GM23338 (cell line): ENCODE data around the gene TMEM179. TPM values are rescaled to one million over a fixed set of nuclear protein-coding genes. Genes with fewer than 3 reads are reported as not detected.

Experiments
- ATAC-seq: fragments of 200-7000 bp; cut with Tn5 transposase; 3 replicates; pipeline ENCODE4 v1.9.1; 2020
- DNase-seq: peaks from one replicate; pipeline ENCODE4 v3.0.0-alpha.2; 2015; ENCODE audit warnings: low spot score
- H2AFZ ChIP-seq: fragments of 200-600 bp; sonication (generic); 2 replicates; pipeline ENCODE4 v1.8.0; 2016; ENCODE audit warnings: antibody characterized with exemption, mild to moderate bottlenecking, moderate library complexity
- H3F3A ChIP-seq: fragments of 200-600 bp; sonication (generic); replicated peaks from 2 replicates; pipeline ENCODE4 v1.8.0; 2017; ENCODE audit warnings: antibody characterized with exemption, mixed run types, low read depth
- H3K27ac ChIP-seq: fragments of 200-600 bp; sonication (generic); 2 replicates; pipeline ENCODE4 v1.6.1; 2016; ENCODE audit warnings: low read depth
- H3K27me3 ChIP-seq: fragments of 200-600 bp; sonication (generic); 2 replicates; pipeline ENCODE4 v1.8.0; 2016; ENCODE audit warnings: mild to moderate bottlenecking, mixed run types, moderate library complexity; ENCODE audit not compliant: insufficient read depth
- H3K36me3 ChIP-seq: fragments of 200-600 bp; sonication (generic); 2 replicates; pipeline ENCODE4 v1.8.0; 2016; ENCODE audit warnings: mild to moderate bottlenecking; ENCODE audit not compliant: insufficient read depth
- H3K4me1 ChIP-seq: fragments of 200-600 bp; sonication (generic); 2 replicates; pipeline ENCODE4 v1.8.0; 2016; ENCODE audit warnings: mild to moderate bottlenecking, moderate library complexity; ENCODE audit not compliant: insufficient read depth
- H3K4me2 ChIP-seq: fragments of 200-600 bp; sonication (generic); 2 replicates; pipeline ENCODE4 v1.7.1; 2017; ENCODE audit warnings: mixed run types
- H3K4me3 ChIP-seq: fragments of 200-600 bp; sonication (generic); 2 replicates; pipeline ENCODE4 v1.6.1; 2016; ENCODE audit warnings: mixed run types
- H3K79me2 ChIP-seq: fragments of 200-600 bp; sonication (generic); replicated peaks from 2 replicates; pipeline ENCODE4 v1.8.0; 2017; ENCODE audit warnings: mild to moderate bottlenecking; ENCODE audit not compliant: insufficient read depth
- H3K9me2 ChIP-seq: fragments of 200-600 bp; sonication (generic); 2 replicates; pipeline ENCODE4 v1.8.0; 2017; ENCODE audit not compliant: insufficient read depth
- H4K20me1 ChIP-seq: fragments of 200-600 bp; sonication (generic); replicated peaks from 2 replicates; pipeline ENCODE4 v1.8.0; 2017; ENCODE audit warnings: mild to moderate bottlenecking; ENCODE audit not compliant: insufficient read depth
- H3K27ac Mint-ChIP-seq: 2 replicates; pipeline ENCODE4 v1.8.0; 2020; ENCODE audit warnings: inconsistent platforms, mild to moderate bottlenecking, moderate library complexity, mixed read lengths
- H3K27me3 Mint-ChIP-seq: 3 replicates; pipeline ENCODE4 v1.8.0; 2022; ENCODE audit warnings: low read depth, mild to moderate bottlenecking, moderate library complexity, mixed read lengths, inconsistent platforms; ENCODE audit not compliant: insufficient read depth, poor library complexity
- H3K36me3 Mint-ChIP-seq: 3 replicates; pipeline ENCODE4 v1.8.0; 2021; ENCODE audit warnings: low read depth, mild to moderate bottlenecking, inconsistent platforms, moderate library complexity, mixed read lengths
- H3K4me1 Mint-ChIP-seq: 3 replicates; pipeline ENCODE4 v1.8.0; 2020; ENCODE audit warnings: mild to moderate bottlenecking, inconsistent platforms, mixed read lengths
- H3K4me3 Mint-ChIP-seq: 3 replicates; pipeline ENCODE4 v1.8.0; 2021; ENCODE audit warnings: moderate library complexity, mild to moderate bottlenecking, inconsistent platforms, mixed read lengths
- H3K9me3 Mint-ChIP-seq: 3 replicates; pipeline ENCODE4 v1.8.0; 2020; ENCODE audit warnings: moderate library complexity, mild to moderate bottlenecking, inconsistent platforms, mixed read lengths
- CREB1 ChIP-seq: fragments of 250-450 bp; sonication (Bioruptor Pico); IDR thresholded peaks from 2 replicates; pipeline ENCODE4 v1.5.0; 2020; ENCODE audit warnings: low read depth, mild to moderate bottlenecking, moderate library complexity
- EZH2 ChIP-seq: fragments of 200-600 bp; sonication (generic); IDR thresholded peaks from one replicate; pipeline ENCODE4 v1.8.0; 2017; ENCODE audit warnings: antibody characterized with exemption, mild to moderate bottlenecking, low read depth; ENCODE audit not compliant: unreplicated experiment
- EZH2phosphoT487 ChIP-seq: fragments of 200-600 bp; sonication (generic); IDR thresholded peaks from one replicate; pipeline ENCODE4 v1.8.1; 2018; ENCODE audit warnings: antibody characterized with exemption; ENCODE audit not compliant: unreplicated experiment
- JUNB ChIP-seq: IDR thresholded peaks from one replicate; pipeline ENCODE4 v1.6.1; 2016; ENCODE audit warnings: antibody characterized with exemption; ENCODE audit not compliant: unreplicated experiment
- NANOG ChIP-seq: IDR thresholded peaks from 2 replicates; pipeline ENCODE4 v1.6.1; 2016; ENCODE audit warnings: antibody characterized with exemption, borderline replicate concordance
- POLR2AphosphoS5 ChIP-seq: IDR thresholded peaks from 2 replicates; pipeline ENCODE4 v1.6.1; 2016; ENCODE audit warnings: antibody characterized with exemption, low read depth
- STAT1 ChIP-seq: IDR thresholded peaks from one replicate; pipeline ENCODE4 v1.6.1; 2016; ENCODE audit warnings: antibody characterized with exemption; ENCODE audit not compliant: unreplicated experiment
- ZNF114 ChIP-seq: fragments of 250-450 bp; sonication (Bioruptor Pico); IDR thresholded peaks from 2 replicates; pipeline ENCODE4 v1.5.0; 2020; ENCODE audit warnings: mild to moderate bottlenecking, moderate library complexity
- ZNF331 ChIP-seq: fragments of 250-450 bp; sonication (Bioruptor Pico); IDR thresholded peaks from 2 replicates; pipeline ENCODE4 v1.5.0; 2020; ENCODE audit warnings: low read depth, mild to moderate bottlenecking, moderate library complexity
- polyA plus RNA-seq: library from polyadenylated mRNA; unstranded; fragments of >200 nt; fragmentation: Nextera tagmentation; extraction: Ambion mirVana; gene quantifications from 2 replicates; pipeline ENCODE4 v1.2.1, GENCODE V29; 2016
- total RNA-seq: library from RNA; depleted of rRNA; stranded (reverse); fragments of >200 nt; shearing (Covaris generic); gene quantifications from 2 replicates; pipeline ENCODE4 v1.2.3, GENCODE V29; 2014
- TF ChIP-seq, protein P1 (sequence below): fragments of 250-450 bp; sonication (Bioruptor Pico); IDR thresholded peaks from 2 replicates; pipeline ENCODE4 v1.5.0; 2020; ENCODE audit warnings: mild to moderate bottlenecking, moderate library complexity
- TF ChIP-seq, protein P2 (sequence below), 2 experiments: fragments of 200-600 bp in 1 of 2; sonication (generic) in 1 of 2; conservative IDR thresholded peaks; 2 replicates each; pipeline versions ENCODE4 v1.5.1 to v1.6.1; 2016 to 2017; ENCODE audit warnings: antibody characterized with exemption in 2 of 2, low read depth in 2 of 2, mild to moderate bottlenecking in 2 of 2, moderate library complexity in 1 of 2
- TF ChIP-seq, protein P3 (sequence below): IDR thresholded peaks from one replicate; pipeline ENCODE4 v1.6.1; 2018; ENCODE audit warnings: antibody characterized with exemption; ENCODE audit not compliant: unreplicated experiment
- TF ChIP-seq, protein P4 (sequence below): IDR thresholded peaks from 2 replicates; pipeline ENCODE4 v1.6.1; 2016; ENCODE audit warnings: antibody characterized with exemption

Gene TMEM179
- total and polyA plus RNA-seq, 2 experiments from 2014 or later = 1.0 to 4.8 TPM

DNA sequence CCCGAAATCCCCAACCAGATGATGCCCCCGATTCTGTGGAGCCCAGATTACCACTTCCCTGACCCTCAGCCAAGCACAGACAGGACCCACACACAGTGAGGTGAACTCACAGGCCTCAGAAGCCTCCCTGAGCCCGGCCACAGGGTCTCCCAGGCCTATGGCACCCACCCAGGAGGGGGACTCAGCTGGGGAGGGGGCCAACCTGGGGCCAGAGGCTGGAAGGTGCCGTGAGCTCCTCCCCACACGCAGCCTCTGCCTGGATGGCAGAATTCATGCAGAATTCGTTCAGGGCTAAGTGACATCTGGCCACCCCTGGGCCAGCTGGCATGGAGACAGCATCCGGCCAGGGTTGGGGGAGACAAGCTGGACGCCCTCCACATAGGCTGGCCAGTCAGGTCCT is 11.8 kb downstream of the TMEM179 start:
- Mint-ChIP-seq H3K4me1 (no peaks in the 10 kb centered on the region; the same call in 2 of the 3 replicates), H3K27ac (no peak overlapping the region), H3K4me3 (no peak overlapping the region), H3K36me3 (no peaks in the 10 kb centered on the region; the same call in 2 of the 3 replicates), H3K27me3 (peaks cover 9% of the 10 kb centered on the region), H3K9me3 (no peaks in the 10 kb centered on the region; the same call in 2 of the 3 replicates)
- no peaks in the 10 kb centered on the region for H3K79me2 ChIP-seq
- H3K4me1 ChIP-seq = no peaks in the 10 kb centered on the region
- H3K27me3 ChIP-seq = no peaks in the 10 kb centered on the region
- no peaks in the 10 kb centered on the region for H3K36me3 ChIP-seq
- no peak overlapping the region for H3K4me2 ChIP-seq
- H3K27ac ChIP-seq = no peak overlapping the region
- DNase-seq = no peak
- no peak overlapping the region for H3K4me3 ChIP-seq
- TF ChIP-seq EZH2 (no peak), NANOG (no peak), JUNB (no peak), ZNF331 (CRISPR knock-in tag) (no peak), CREB1 (no peak), STAT1 (no peak), EZH2phosphoT487 (no peak), ZNF114 (no peak), POLR2AphosphoS5 (no peak)
- TF ChIP-seq, protein P1, sequence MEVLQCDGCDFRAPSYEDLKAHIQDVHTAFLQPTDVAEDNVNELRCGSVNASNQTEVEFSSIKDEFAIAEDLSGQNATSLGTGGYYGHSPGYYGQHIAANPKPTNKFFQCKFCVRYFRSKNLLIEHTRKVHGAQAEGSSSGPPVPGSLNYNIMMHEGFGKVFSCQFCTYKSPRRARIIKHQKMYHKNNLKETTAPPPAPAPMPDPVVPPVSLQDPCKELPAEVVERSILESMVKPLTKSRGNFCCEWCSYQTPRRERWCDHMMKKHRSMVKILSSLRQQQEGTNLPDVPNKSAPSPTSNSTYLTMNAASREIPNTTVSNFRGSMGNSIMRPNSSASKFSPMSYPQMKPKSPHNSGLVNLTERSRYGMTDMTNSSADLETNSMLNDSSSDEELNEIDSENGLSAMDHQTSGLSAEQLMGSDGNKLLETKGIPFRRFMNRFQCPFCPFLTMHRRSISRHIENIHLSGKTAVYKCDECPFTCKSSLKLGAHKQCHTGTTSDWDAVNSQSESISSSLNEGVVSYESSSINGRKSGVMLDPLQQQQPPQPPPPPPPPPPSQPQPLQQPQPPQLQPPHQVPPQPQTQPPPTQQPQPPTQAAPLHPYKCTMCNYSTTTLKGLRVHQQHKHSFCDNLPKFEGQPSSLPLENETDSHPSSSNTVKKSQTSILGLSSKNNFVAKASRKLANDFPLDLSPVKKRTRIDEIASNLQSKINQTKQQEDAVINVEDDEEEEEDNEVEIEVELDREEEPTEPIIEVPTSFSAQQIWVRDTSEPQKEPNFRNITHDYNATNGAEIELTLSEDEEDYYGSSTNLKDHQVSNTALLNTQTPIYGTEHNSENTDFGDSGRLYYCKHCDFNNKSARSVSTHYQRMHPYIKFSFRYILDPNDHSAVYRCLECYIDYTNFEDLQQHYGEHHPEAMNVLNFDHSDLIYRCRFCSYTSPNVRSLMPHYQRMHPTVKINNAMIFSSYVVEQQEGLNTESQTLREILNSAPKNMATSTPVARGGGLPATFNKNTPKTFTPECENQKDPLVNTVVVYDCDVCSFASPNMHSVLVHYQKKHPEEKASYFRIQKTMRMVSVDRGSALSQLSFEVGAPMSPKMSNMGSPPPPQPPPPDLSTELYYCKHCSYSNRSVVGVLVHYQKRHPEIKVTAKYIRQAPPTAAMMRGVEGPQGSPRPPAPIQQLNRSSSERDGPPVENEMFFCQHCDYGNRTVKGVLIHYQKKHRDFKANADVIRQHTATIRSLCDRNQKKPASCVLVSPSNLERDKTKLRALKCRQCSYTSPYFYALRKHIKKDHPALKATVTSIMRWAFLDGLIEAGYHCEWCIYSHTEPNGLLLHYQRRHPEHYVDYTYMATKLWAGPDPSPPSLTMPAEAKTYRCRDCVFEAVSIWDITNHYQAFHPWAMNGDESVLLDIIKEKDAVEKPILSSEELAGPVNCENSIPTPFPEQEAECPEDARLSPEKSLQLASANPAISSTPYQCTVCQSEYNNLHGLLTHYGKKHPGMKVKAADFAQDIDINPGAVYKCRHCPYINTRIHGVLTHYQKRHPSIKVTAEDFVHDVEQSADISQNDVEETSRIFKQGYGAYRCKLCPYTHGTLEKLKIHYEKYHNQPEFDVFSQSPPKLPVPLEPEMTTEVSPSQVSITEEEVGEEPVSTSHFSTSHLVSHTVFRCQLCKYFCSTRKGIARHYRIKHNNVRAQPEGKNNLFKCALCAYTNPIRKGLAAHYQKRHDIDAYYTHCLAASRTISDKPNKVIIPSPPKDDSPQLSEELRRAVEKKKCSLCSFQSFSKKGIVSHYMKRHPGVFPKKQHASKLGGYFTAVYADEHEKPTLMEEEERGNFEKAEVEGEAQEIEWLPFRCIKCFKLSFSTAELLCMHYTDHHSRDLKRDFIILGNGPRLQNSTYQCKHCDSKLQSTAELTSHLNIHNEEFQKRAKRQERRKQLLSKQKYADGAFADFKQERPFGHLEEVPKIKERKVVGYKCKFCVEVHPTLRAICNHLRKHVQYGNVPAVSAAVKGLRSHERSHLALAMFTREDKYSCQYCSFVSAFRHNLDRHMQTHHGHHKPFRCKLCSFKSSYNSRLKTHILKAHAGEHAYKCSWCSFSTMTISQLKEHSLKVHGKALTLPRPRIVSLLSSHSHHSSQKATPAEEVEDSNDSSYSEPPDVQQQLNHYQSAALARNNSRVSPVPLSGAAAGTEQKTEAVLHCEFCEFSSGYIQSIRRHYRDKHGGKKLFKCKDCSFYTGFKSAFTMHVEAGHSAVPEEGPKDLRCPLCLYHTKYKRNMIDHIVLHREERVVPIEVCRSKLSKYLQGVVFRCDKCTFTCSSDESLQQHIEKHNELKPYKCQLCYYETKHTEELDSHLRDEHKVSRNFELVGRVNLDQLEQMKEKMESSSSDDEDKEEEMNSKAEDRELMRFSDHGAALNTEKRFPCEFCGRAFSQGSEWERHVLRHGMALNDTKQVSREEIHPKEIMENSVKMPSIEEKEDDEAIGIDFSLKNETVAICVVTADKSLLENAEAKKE (CRISPR knock-in tag) = no peak
- TF ChIP-seq, protein P2, sequence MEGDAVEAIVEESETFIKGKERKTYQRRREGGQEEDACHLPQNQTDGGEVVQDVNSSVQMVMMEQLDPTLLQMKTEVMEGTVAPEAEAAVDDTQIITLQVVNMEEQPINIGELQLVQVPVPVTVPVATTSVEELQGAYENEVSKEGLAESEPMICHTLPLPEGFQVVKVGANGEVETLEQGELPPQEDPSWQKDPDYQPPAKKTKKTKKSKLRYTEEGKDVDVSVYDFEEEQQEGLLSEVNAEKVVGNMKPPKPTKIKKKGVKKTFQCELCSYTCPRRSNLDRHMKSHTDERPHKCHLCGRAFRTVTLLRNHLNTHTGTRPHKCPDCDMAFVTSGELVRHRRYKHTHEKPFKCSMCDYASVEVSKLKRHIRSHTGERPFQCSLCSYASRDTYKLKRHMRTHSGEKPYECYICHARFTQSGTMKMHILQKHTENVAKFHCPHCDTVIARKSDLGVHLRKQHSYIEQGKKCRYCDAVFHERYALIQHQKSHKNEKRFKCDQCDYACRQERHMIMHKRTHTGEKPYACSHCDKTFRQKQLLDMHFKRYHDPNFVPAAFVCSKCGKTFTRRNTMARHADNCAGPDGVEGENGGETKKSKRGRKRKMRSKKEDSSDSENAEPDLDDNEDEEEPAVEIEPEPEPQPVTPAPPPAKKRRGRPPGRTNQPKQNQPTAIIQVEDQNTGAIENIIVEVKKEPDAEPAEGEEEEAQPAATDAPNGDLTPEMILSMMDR (conservative IDR thresholded peaks at IDR 0.05; ENCODE audit: low read depth in 2 of 2) = no peak
- TF ChIP-seq, protein P3, sequence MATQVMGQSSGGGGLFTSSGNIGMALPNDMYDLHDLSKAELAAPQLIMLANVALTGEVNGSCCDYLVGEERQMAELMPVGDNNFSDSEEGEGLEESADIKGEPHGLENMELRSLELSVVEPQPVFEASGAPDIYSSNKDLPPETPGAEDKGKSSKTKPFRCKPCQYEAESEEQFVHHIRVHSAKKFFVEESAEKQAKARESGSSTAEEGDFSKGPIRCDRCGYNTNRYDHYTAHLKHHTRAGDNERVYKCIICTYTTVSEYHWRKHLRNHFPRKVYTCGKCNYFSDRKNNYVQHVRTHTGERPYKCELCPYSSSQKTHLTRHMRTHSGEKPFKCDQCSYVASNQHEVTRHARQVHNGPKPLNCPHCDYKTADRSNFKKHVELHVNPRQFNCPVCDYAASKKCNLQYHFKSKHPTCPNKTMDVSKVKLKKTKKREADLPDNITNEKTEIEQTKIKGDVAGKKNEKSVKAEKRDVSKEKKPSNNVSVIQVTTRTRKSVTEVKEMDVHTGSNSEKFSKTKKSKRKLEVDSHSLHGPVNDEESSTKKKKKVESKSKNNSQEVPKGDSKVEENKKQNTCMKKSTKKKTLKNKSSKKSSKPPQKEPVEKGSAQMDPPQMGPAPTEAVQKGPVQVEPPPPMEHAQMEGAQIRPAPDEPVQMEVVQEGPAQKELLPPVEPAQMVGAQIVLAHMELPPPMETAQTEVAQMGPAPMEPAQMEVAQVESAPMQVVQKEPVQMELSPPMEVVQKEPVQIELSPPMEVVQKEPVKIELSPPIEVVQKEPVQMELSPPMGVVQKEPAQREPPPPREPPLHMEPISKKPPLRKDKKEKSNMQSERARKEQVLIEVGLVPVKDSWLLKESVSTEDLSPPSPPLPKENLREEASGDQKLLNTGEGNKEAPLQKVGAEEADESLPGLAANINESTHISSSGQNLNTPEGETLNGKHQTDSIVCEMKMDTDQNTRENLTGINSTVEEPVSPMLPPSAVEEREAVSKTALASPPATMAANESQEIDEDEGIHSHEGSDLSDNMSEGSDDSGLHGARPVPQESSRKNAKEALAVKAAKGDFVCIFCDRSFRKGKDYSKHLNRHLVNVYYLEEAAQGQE = no peak
- TF ChIP-seq, protein P4, sequence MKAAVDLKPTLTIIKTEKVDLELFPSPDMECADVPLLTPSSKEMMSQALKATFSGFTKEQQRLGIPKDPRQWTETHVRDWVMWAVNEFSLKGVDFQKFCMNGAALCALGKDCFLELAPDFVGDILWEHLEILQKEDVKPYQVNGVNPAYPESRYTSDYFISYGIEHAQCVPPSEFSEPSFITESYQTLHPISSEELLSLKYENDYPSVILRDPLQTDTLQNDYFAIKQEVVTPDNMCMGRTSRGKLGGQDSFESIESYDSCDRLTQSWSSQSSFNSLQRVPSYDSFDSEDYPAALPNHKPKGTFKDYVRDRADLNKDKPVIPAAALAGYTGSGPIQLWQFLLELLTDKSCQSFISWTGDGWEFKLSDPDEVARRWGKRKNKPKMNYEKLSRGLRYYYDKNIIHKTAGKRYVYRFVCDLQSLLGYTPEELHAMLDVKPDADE = no peak
- ATAC-seq = no peak
- H3K9me2 ChIP-seq = no peaks in the 10 kb centered on the region
- no peak overlapping the region for H2AFZ ChIP-seq
- H4K20me1 ChIP-seq = no peaks in the 10 kb centered on the region
- no peaks in the 10 kb centered on the region for H3F3A ChIP-seq
